ENCODE data around the gene TSHZ2. TPM values are rescaled to one million over a fixed set of nuclear protein-coding genes. Genes with fewer than 3 reads are reported as not detected.

Gene TSHZ2
- total and polyA plus RNA-seq, 11 donors, result 1.8 to 12.1 (median 3.7) TPM

- no peak overlapping the region for H3K4me3 ChIP-seq
- H3K27ac ChIP-seq, result peak overlapping the region in 1 of 12 donors; percentile 28
- no peaks in the 10 kb centered on the region for H3K9me3 ChIP-seq
- TF ChIP-seq CTCF (IDR thresholded peaks at IDR 0.05), result no peak
- TF ChIP-seq POLR2A (IDR thresholded peaks at IDR 0.05), result no peak
- intact Hi-C loops (cut with DNase I), result loop anchor here in 3 of 10 donors (10.0 kb wide), 3 partner anchors 330 to 900 kb away; no protein-coding TSS in a partner anchor
- no peak for ATAC-seq
- DNase-seq, result no peak
- WGBS, 4 donors, result 93 to 98% (median 95%) methylated on average over 7 of the region's 7 CpGs
- peaks cover 0 to 8% (median 5%) of the 10 kb centered on the region in 12 donors for H3K4me1 ChIP-seq
- H3K36me3 ChIP-seq, result no peaks in the 10 kb centered on the region
- peaks cover 0 to 10% (median 0%) of the 10 kb centered on the region in 9 donors for H3K27me3 ChIP-seq
Measured at GRCh38 chr20:53214392-53214791, 242.2 kb downstream of the TSHZ2 start.

GRCh38 chr20:53215166-53215565 lies 243.0 kb downstream of the TSHZ2 start:
- Histone ChIP-seq H3K27me3 (peaks cover 0 to 10% (median 0%) of the 10 kb centered on the region in 9 donors), H3K4me1 (peaks cover 0 to 8% (median 5%) of the 10 kb centered on the region in 12 donors), H3K9me3 (peaks cover 0 to 6% (median 0%) of the 10 kb centered on the region in 12 donors), H3K27ac (peak overlapping the region in 1 of 12 donors; percentile 28), H3K4me3 (no peak overlapping the region), H3K36me3 (no peaks in the 10 kb centered on the region)
- TF ChIP-seq POLR2A (IDR thresholded peaks at IDR 0.05) (no peak), CTCF (IDR thresholded peaks at IDR 0.05) (no peak)
- ATAC-seq, result peak in 1 of 4 donors; percentile 44
- WGBS, 4 donors, result 77 to 90% (median 83%) methylated on average over 4 of the region's 4 CpGs
- no peak for DNase-seq
- intact Hi-C loops (cut with DNase I), result loop anchor here in 4 of 10 donors (5.0 to 10.0 kb wide), 5 partner anchors 243 to 903 kb away; partner anchors contain the start of gene TSHZ2 (in 1 of the 4)

- intact Hi-C loops (cut with DNase I), result loop anchor here in 5 of 10 donors (2.0 to 10.0 kb wide), 6 partner anchors 244 to 904 kb away; partner anchors contain the start of gene TSHZ2 (in 1 of the 5)
Measured at GRCh38 chr20:53216478-53216855, 244.3 kb downstream of the TSHZ2 start.

More at GRCh38 chr20:53216478-53216855, 244.3 kb downstream of the TSHZ2 start:
- Histone ChIP-seq H3K36me3 (no peaks in the 10 kb centered on the region), H3K27me3 (peaks cover 0 to 10% (median 0%) of the 10 kb centered on the region in 9 donors), H3K4me3 (peak overlapping the region in 6 of 12 donors; percentile 15 to 32 (median 24)), H3K9me3 (peaks cover 0 to 6% (median 0%) of the 10 kb centered on the region in 12 donors), H3K27ac (no peak overlapping the region), H3K4me1 (peaks cover 0 to 8% (median 5%) of the 10 kb centered on the region in 12 donors)
- 95 to 100% (median 100%) methylated on average over 2 of the region's 2 CpGs for WGBS, 4 donors
- ATAC-seq (no peak), DNase-seq (no peak)
- TF ChIP-seq POLR2A (IDR thresholded peaks at IDR 0.05) (no peak), CTCF (IDR thresholded peaks at IDR 0.05) (no peak)

All from heart left ventricle (tissue), 16 donors.